GM19193 (cell line): ENCODE results near the gene OCEL1.

Experiments used
- POLR2A ChIP-seq: IDR thresholded peaks from 4 replicates; pipeline ENCODE4 v1.6.1; 2011; ENCODE audit not compliant: insufficient read depth, insufficient read length; ENCODE audit errors: extremely low read depth

OCEL1 gene

DNA sequence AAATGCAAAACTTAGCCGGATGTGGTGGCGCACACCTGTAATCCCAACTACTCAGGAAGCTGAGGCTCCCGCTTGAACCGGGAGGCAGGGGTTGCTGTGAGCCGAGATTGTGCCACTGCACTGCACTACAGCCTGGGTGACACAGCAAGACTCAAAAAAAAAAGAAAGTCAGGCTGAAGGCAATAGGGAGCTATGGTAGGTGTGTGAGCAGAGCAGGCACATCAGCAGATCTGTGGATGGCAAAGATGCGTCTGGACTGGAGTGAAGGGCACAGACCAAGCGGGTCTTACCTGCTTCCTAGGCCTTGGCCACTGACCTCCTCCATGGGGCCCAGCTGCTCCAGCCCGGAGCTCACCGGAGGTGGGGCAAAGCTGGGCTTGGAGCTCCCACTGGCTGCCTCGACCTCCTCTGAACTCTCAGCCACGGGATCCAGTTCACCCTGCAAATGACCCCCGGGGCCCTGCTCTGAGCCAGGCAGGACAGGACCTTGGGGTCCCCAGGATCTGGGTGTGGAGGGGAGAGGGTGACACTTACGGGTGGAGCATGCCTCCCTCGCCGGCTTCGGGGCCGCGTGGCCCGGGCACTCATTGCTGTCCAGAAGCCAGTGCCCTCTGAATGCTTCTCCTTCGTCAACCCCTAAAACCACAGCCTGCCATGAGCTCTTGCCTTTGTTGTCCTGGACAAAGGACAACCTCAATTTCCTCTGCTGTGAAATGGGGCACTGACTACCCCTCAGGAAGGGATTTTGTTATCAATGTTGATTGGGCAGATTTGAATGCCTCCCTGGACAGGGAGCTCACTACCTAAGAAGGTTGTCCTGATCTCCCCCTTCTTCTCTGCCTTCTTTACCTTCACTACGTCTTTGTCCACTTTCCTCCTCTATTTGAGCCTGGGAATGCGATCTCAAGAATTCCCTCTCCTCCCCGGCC is 38.0 kb downstream of the OCEL1 start:
- TF ChIP-seq POLR2A = no peak

GRCh38 chr19:17264641-17264979 is 38.6 kb downstream of the OCEL1 start, which contains the start of gene USHBP1:
USHBP1 (minus strand) TSS chr19:17264745; CDS start chr19:17264299, 446 bp downstream.
- TF ChIP-seq POLR2A = no peak

DNA sequence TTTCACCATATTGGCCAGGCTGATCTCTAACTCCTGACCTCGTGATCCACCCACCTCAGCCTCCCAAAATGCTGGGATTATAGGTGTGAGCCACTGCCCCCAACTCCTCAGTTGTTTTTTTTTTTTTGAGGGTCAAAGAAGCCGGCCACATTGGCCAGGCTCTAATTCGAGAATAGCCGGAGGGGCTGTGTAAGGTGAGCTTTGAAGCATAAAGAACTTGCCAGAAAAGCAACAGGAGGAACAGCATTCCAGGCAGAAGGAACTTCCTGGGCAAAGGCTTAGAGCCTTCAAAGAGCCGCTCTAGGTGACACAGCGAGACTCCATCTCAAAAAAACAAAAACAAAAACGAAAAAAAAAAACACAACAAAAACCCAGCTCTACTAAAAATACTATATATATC is 40.0 kb downstream of the OCEL1 start:
- no peak for TF ChIP-seq POLR2A

DNA sequence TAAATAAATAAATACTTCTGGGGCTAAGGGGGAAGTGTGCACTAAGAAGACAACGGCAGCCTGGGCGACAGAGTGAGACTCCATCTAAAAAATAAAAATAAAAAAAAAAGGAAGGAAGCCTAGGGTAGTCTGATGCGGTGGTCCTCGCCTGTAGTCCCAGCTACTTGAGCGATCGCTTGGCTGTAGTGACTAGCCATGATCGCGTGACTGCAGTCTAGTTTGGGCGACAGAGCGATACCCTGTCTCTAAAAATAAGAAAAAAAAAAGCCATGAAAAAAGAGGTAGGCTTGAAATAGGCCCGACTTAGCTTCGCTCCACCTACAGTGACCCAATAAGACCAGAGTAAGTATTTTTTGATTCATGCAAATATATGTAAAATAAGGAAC is 40.6 kb downstream of the OCEL1 start:
- peak; percentile 13 for TF ChIP-seq POLR2A

- peak; percentile 83 for TF ChIP-seq POLR2A
These were observed 41.2 kb downstream of the OCEL1 start, which contains the start of gene BABAM1 for GRCh38 chr19:17266975-17267788. BABAM1 (plus strand) TSS chr19:17267443; CDS start chr19:17268807, 1,364 bp downstream.

GRCh38 chr19:17268754-17269153 is 42.7 kb downstream of the OCEL1 start:
- no peak for TF ChIP-seq POLR2A

DNA sequence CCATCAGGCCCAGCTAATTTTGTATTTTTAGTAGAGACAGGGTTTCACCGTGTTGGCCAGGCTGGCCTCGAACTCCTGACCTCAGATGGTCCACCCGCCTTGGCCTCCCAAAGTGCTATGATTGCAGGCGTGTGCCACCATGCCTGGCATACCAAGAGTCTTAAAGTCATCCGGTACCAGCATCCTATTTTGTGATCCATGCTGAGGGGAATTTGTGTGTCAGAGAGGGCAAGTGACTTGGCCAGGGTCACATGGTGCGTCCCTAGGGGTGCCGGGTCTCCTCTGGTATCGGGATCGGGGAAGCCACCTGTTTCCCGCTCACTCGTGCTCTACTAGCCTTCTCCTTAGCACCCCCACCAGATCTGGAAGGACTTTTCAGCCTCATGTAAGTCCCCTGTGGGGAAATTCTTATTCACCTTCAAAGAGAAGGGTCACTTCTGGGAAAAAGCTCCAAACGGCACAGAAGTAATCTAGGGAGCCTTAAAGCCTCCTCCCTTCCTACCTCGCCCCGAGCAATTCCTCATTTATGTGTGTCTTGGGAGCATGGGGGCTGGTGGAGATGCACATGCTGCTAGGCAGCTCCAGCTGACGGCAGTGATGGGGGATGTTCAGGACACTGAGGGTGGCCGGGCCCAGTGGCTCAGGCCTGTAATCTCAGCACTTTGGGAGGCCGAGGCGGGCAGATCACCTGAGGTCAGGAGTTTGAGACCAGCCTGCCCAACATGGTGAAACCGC is 49.6 kb downstream of the OCEL1 start:
- TF ChIP-seq POLR2A = no peak
